ENCODE data around the gene SLC22A16.

DNA sequence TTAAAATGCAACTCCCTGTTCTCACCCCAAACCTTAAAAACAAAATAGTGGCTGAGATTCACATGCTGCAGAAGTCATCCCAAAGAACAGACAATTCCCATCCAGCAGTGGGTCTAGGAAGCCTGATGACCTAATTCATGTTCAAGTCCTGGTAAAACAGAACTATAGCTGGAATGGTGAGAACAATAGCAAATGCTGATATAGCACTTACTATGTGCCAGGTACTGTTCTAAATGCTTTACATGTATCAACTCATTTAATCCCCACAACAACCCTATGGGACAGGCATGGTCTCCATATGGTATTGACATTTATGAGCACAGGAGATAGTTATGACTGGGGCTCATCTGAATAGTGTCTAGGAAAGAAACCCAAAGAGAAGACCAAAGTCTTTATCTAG lies 66.6 kb downstream of the SLC22A16 start:
- TF ChIP-seq, protein P1, sequence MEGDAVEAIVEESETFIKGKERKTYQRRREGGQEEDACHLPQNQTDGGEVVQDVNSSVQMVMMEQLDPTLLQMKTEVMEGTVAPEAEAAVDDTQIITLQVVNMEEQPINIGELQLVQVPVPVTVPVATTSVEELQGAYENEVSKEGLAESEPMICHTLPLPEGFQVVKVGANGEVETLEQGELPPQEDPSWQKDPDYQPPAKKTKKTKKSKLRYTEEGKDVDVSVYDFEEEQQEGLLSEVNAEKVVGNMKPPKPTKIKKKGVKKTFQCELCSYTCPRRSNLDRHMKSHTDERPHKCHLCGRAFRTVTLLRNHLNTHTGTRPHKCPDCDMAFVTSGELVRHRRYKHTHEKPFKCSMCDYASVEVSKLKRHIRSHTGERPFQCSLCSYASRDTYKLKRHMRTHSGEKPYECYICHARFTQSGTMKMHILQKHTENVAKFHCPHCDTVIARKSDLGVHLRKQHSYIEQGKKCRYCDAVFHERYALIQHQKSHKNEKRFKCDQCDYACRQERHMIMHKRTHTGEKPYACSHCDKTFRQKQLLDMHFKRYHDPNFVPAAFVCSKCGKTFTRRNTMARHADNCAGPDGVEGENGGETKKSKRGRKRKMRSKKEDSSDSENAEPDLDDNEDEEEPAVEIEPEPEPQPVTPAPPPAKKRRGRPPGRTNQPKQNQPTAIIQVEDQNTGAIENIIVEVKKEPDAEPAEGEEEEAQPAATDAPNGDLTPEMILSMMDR (IDR thresholded peaks at IDR 0.05), result no peak
- TF ChIP-seq POLR2A (IDR thresholded peaks at IDR 0.05), result no peak
